Transverse colon (tissue), 4 donors: ENCODE data around the gene AJUBA. TPM values are rescaled to one million over a fixed set of nuclear protein-coding genes. Genes with fewer than 3 reads are reported as not detected.

ENCODE experiments used
- DNase-seq: peaks from one replicate; pipeline ENCODE4 v3.0.0-alpha.2; 2019
- H3K27ac ChIP-seq, 4 donors: fragments of 200-600 bp; sonication (generic); 2 replicates each; pipeline ENCODE4 v1.5.1; 2016 to 2018; ENCODE audit warnings: inconsistent platforms in 4 of 4
- H3K27me3 ChIP-seq: fragments of 200-600 bp; sonication (generic); 2 replicates; pipeline ENCODE4 v1.5.1; 2017; ENCODE audit warnings: inconsistent platforms
- H3K36me3 ChIP-seq, 4 donors: fragments of 200-600 bp; sonication (generic); 2 replicates each; pipeline ENCODE4 v1.5.1; 2017 to 2019; ENCODE audit warnings: inconsistent platforms in 4 of 4
- H3K4me1 ChIP-seq, 4 donors: fragments of 200-600 bp; sonication (generic); 2 replicates each; pipeline ENCODE4 v1.5.1; 2017 to 2020; ENCODE audit warnings: inconsistent platforms in 4 of 4
- H3K4me3 ChIP-seq, 4 donors: fragments of 200-600 bp; sonication (generic); 1 replicate in 1 of 4; 2 replicates in 3 of 4; pipeline versions ENCODE4 v1.5.1 to v1.6.1; 2017 to 2019; ENCODE audit warnings: inconsistent platforms in 4 of 4
- H3K9me3 ChIP-seq, 2 donors: fragments of 200-600 bp; sonication (generic); 2 replicates each; pipeline ENCODE4 v1.5.1; 2017 to 2019; ENCODE audit warnings: inconsistent platforms in 2 of 2
- EP300 ChIP-seq: sonication (generic); formaldehyde crosslinking; IDR thresholded peaks from one replicate; pipeline ENCODE4 v1.6.1; 2017; ENCODE audit warnings: antibody characterized with exemption, low read depth
- POLR2A ChIP-seq: fragments of 450-650 bp; IDR thresholded peaks from one replicate; pipeline ENCODE4 v1.6.1; 2016; ENCODE audit warnings: antibody characterized with exemption, mild to moderate bottlenecking, moderate library complexity
- POLR2AphosphoS5 ChIP-seq, 3 donors: sonication (generic); formaldehyde crosslinking; IDR thresholded peaks; one replicate each; pipeline ENCODE4 v1.6.1; 2016; ENCODE audit warnings: antibody characterized with exemption in 3 of 3
- WGBS, 2 donors: methylation state at CpG; one replicate each; pipeline ENCODE4 v1.1.5; 2018; ENCODE audit warnings: low coverage in 1 of 2; 5-methylcytosine and 5-hydroxymethylcytosine counted together
- in situ Hi-C, 4 donors: fragments of 200-750 bp; cut with MboI; loops; one replicate each; pipeline versions ENCODE4 v1.15.0 to v1.15.1; 2017; ENCODE audit warnings: low sequenced_read_pairs in 3 of 4, low pct_ligation_motif_present in 1 of 4, low pct_unique_long_range_greater_than_20kb in 1 of 4
- intact Hi-C: fragments of 100-400 bp; cut with DNase I; formaldehyde crosslinking; loops from one replicate; pipeline ENCODE4 v1.15.1; 2023; ENCODE audit warnings: low total_unique reads
- total RNA-seq, 4 donors: library from RNA; depleted of rRNA; stranded (reverse); fragments of >200 nt; gene quantifications; one replicate each; pipeline ENCODE4 v1.1.0, GENCODE V29; 2016
- TF ChIP-seq, protein P1 (sequence below), 5 experiments: fragments of 200-600 bp in 3 of 5; fragments of 450-650 bp in 2 of 5; sonication (generic) in 3 of 5; IDR thresholded peaks; 1 replicate in 2 of 5; 2 replicates in 3 of 5; pipeline ENCODE4 v1.5.1; 2016 to 2017; ENCODE audit warnings: antibody characterized with exemption in 5 of 5, inconsistent platforms in 3 of 5, mild to moderate bottlenecking in 2 of 5, moderate library complexity in 1 of 5

Gene AJUBA
- total RNA-seq, 4 donors from 2014 or later: 1.8 to 5.2 (median 3.7) TPM; not detected in 1

DNA sequence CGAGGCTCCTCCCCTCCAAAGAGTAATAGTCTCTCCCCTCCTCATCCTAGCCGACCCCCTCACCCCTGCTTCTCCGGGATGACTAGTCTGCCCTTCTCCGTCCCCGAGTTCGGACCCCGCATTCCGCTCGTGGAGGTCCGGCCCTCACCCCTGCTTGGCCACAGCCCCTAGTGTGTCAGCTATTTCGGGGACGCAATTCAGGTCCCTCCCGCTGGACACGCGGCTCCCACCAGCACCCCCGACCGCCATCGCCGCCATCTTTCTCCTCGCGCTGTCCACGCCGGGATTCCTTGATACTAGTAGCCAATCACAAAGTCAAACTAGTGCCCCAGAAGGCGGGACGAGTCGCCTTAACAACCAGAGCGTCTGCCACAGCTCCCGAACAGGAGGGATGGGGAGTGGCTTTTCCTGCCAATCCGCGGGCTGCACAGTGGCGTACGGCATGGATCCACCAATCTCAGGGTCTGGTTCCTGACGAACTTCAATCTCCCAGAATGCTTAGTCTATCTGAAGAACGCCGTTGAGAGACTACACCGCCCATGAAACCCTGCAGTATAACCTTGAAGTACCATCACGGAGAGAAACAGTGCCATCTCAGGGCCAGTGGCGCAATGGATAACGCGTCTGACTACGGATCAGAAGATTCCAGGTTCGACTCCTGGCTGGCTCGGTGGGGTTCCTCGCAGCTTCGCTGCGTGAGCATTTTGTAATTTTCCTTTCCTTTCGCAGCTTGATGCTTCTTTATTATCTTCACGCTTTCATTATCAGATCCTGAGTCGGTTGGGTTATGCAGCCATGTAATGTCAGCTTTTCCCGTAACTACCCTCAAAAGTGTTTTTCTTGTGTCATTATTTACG, 53.0 kb downstream of the AJUBA start, which contains the start of gene PRMT5:
Gene PRMT5, minus strand, starts transcription at position 273 of the 857 bp plus-strand sequence. Its CDS starts 15 bp downstream, at position 258.
- Histone ChIP-seq H3K36me3 (peaks cover 0 to 5% (median 2%) of the 10 kb centered on the region in 4 donors), H3K4me3 (peak within 1 kb of the TSS; percentile 74 to 95 (median 80)), H3K9me3 (no peaks in the 10 kb centered on the region), H3K27me3 (no peaks in the 10 kb centered on the region), H3K4me1 (peaks cover 9 to 43% (median 19%) of the 10 kb centered on the region in 4 donors), H3K27ac (peak within 1 kb of the TSS; percentile 82 to 94 (median 93))
- peak; percentile 99 for DNase-seq
- intact Hi-C loops (no loop called here), in situ Hi-C loops (no loop called here)
- 1% methylated on average over 21 to 50 of the region's 51 CpGs for WGBS, 2 donors
- TF ChIP-seq POLR2AphosphoS5 (IDR thresholded peaks at IDR 0.05) (peak; percentile 84 to 91 (median 85)), EP300 (no peak), POLR2A (peak; percentile 93)
- TF ChIP-seq, protein P1, sequence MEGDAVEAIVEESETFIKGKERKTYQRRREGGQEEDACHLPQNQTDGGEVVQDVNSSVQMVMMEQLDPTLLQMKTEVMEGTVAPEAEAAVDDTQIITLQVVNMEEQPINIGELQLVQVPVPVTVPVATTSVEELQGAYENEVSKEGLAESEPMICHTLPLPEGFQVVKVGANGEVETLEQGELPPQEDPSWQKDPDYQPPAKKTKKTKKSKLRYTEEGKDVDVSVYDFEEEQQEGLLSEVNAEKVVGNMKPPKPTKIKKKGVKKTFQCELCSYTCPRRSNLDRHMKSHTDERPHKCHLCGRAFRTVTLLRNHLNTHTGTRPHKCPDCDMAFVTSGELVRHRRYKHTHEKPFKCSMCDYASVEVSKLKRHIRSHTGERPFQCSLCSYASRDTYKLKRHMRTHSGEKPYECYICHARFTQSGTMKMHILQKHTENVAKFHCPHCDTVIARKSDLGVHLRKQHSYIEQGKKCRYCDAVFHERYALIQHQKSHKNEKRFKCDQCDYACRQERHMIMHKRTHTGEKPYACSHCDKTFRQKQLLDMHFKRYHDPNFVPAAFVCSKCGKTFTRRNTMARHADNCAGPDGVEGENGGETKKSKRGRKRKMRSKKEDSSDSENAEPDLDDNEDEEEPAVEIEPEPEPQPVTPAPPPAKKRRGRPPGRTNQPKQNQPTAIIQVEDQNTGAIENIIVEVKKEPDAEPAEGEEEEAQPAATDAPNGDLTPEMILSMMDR (IDR thresholded peaks at IDR 0.05): no peak

DNA sequence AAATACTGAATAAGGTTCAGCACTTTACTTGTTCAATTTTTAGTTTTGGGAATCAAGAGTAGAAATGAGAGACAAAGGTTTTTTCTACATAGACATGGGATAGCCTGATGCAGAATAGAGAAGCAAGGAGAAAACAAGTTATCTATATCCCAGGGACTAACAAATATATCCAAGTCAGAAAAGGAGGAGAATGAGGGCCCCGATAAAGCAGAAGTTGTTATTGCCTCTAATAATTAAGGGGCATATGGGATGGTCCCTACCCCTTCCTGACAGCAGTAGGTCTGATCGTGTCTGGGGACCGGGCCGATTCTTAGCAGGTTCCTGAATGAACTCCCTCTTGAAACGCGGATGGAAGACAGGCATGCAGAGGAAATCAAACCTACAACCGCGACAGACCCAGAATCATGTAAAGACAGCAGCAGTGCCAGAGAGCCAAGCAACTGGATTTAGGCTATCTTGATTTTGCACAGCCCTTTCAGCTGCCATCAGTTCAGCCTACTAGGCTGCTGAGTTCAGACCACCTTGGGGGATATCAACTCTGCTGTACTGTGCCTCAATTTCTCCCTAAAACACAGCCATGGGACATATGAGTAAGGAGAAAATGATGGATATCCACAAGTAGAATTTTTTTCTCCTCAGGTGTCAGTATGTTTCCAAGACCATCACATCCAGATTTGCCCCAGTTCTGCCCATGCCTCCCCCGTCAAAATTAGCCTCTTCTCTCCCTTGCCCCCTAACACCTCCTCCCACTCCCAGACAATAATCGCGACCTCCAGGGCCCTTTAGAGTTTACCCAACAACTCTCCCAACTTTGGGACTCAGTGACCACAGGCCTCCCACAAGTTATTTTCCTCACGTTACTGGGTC, 53.9 kb downstream of the AJUBA start:
- H3K4me1 ChIP-seq: peaks cover 9 to 43% (median 19%) of the 10 kb centered on the region in 4 donors
- intact Hi-C loops (no loop called here), in situ Hi-C loops (no loop called here)
- peaks cover 0 to 13% (median 5%) of the 10 kb centered on the region in 4 donors for H3K36me3 ChIP-seq
- no peak for DNase-seq
- H3K27ac ChIP-seq: peak overlapping the region; percentile 82 to 94 (median 93)
- peak overlapping the region; percentile 74 to 95 (median 80) for H3K4me3 ChIP-seq
- H3K9me3 ChIP-seq: no peaks in the 10 kb centered on the region
- TF ChIP-seq POLR2A: no peak
- 0 to 7% methylated on average over 1 to 12 of the region's 12 CpGs for whole genome bisulfite sequencing, 2 donors
- no peaks in the 10 kb centered on the region for H3K27me3 ChIP-seq

DNA sequence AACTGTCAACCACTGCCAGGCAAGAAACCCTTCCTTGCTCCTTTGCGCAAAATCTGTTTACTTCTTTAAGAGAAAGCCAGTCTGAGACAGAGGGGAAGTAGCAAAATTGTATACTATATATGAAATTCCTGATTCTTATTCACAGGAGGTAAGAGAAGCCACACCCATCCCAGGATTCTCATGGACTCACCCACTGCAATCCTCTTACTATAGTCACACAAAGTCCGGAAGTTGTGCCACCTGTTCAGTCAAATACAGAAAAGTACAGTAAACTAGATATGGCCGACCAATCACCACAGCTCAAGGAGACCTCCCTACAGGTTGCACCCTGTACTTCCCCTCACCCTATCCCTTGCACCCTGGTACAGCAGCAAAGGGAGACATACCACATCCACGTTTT, 56.0 kb downstream of the AJUBA start:
- Histone ChIP-seq H3K27me3 (no peaks in the 10 kb centered on the region), H3K36me3 (peaks cover 0 to 22% (median 10%) of the 10 kb centered on the region in 4 donors), H3K9me3 (no peaks in the 10 kb centered on the region), H3K4me1 (peaks cover 9 to 43% (median 19%) of the 10 kb centered on the region in 4 donors), H3K4me3 (no peak overlapping the region), H3K27ac (peak overlapping the region; percentile 14 to 70 (median 42))
- peak in 1 of 3 donors; percentile 13 for TF ChIP-seq POLR2AphosphoS5 (IDR thresholded peaks at IDR 0.05)
- TF ChIP-seq EP300: no peak
- intact Hi-C loops: no loop called here
- 40 to 57% methylated on average over 1 to 4 of the region's 4 CpGs for WGBS, 2 donors
- DNase-seq: peak; percentile 48
- in situ Hi-C loops: no loop called here

DNA sequence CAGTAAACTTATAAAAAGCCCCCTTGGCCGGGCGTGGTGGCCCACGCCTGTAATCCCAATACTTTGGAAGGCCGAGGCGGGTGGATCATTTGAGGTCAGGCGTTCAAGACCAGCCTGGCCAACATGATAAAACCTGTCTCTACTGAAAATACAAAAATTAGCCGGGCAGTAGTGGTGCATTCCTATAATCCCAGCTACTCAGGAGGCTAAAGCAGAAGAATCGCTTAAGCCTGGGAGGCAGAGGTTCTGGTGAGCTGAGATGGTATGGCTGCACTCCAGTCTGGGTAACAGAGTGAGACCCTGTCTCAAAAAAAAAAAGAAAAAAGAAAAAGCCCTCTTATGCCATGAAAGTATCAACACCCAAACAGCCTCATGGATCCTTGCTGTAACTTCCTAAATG, 56.8 kb downstream of the AJUBA start:
- H3K36me3 ChIP-seq: peaks cover 0 to 30% (median 10%) of the 10 kb centered on the region in 4 donors
- peak overlapping the region in 1 of 4 donors; percentile 64 for H3K27ac ChIP-seq
- no peak overlapping the region for H3K4me3 ChIP-seq
- WGBS, 2 donors: 94 to 100% methylated on average over 1 to 8 of the region's 8 CpGs
- intact Hi-C loops (no loop called here), in situ Hi-C loops (no loop called here)
- no peak for TF ChIP-seq EP300
- H3K9me3 ChIP-seq: no peaks in the 10 kb centered on the region
- no peaks in the 10 kb centered on the region for H3K27me3 ChIP-seq
- peaks cover 9 to 38% (median 18%) of the 10 kb centered on the region in 4 donors for H3K4me1 ChIP-seq
- DNase-seq: no peak

DNA sequence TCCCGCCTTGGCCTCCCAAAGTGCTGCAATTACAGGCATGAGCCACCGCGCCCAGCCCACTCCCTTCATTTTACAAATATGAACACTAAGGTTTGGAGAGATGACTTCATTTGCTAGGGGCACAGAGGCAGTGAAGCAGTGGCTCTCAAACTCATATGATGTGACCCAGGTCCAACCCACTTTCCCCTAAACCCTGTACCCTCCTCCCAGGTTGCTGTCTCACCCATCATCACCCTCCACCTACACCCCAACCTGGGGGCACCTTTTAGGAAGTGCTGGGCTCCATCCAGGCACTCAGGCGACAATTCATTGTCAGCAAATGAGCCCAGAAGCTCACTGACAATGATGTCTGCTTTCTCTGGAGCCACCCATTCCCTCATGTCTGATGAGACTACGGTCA, 58.6 kb downstream of the AJUBA start:
- 97% methylated on average over 5 of the region's 5 CpGs; no CpG with 5 or more reads in 1 of the 2 donors for WGBS, 2 donors
- in situ Hi-C loops (no loop called here), intact Hi-C loops (no loop called here)
- TF ChIP-seq, protein P1 (IDR thresholded peaks at IDR 0.05): no peak
- TF ChIP-seq POLR2AphosphoS5 (IDR thresholded peaks at IDR 0.05): no peak
- TF ChIP-seq EP300: no peak
- TF ChIP-seq POLR2A: no peak
- DNase-seq: no peak
- H3K27me3 ChIP-seq: no peaks in the 10 kb centered on the region
- no peak overlapping the region for H3K27ac ChIP-seq
- H3K36me3 ChIP-seq: peaks cover 0 to 31% (median 10%) of the 10 kb centered on the region in 4 donors
- H3K4me1 ChIP-seq: peaks cover 9 to 36% (median 22%) of the 10 kb centered on the region in 4 donors
- no peaks in the 10 kb centered on the region for H3K9me3 ChIP-seq
- H3K4me3 ChIP-seq: no peak overlapping the region
